HepG2 (cell line): ENCODE data around the gene ZNF771.

ENCODE experiments used
- ARHGAP35 ChIP-seq: sonication (generic); formaldehyde crosslinking; IDR thresholded peaks from 2 replicates; pipeline ENCODE4 v1.9.0; 2022; ENCODE audit warnings: mild to moderate bottlenecking, inconsistent platforms, moderate library complexity, missing genetic modification reagents, borderline replicate concordance
- ETV5 ChIP-seq: IDR thresholded peaks from 2 replicates; pipeline ENCODE4 v1.6.1; 2018; ENCODE audit warnings: missing biosample characterization, missing genetic modification reagents, inconsistent platforms, borderline replicate concordance
- SIN3B ChIP-seq: fragments of 150-350 bp; IDR thresholded peaks from 2 replicates; pipeline ENCODE4 v1.6.1; 2014; ENCODE audit warnings: low read length
- SMAD3 ChIP-seq: sonication (generic); formaldehyde crosslinking; IDR thresholded peaks from 2 replicates; pipeline ENCODE4 v1.4.0; 2020; ENCODE audit warnings: missing genetic modification reagents
- SP1 ChIP-seq, 2 experiments: fragments of 450-650 bp in 1 of 2; sonication (generic) in 1 of 2; formaldehyde crosslinking in 1 of 2; IDR thresholded peaks; 2 replicates each; pipeline versions ENCODE4 v1.4.0 to v1.6.1; 2016 to 2020; ENCODE audit warnings: missing genetic modification reagents in 1 of 2
- SRSF1 ChIP-seq: fragments of 200-400 bp; formaldehyde crosslinking; optimal IDR thresholded peaks from 2 replicates; pipeline ENCODE3; 2017; ENCODE audit warnings: mild to moderate bottlenecking, low read depth, low read length, moderate library complexity
- U2AF1 ChIP-seq: fragments of 200-400 bp; formaldehyde crosslinking; optimal IDR thresholded peaks from 2 replicates; pipeline ENCODE3; 2017; ENCODE audit warnings: mild to moderate bottlenecking, low read depth, low read length
- ZNF205 ChIP-seq: IDR thresholded peaks from 2 replicates; pipeline ENCODE4 v1.6.1; 2018; ENCODE audit warnings: missing biosample characterization, missing genetic modification reagents
- ZNF274 ChIP-seq: sonication (generic); formaldehyde crosslinking; IDR thresholded peaks from 2 replicates; pipeline ENCODE4 v1.5.1; 2020; ENCODE audit warnings: mild to moderate bottlenecking, missing genetic modification reagents
- ZNF513 ChIP-seq: sonication (generic); formaldehyde crosslinking; conservative IDR thresholded peaks from 2 replicates; pipeline ENCODE4 v1.5.0; 2020; ENCODE audit warnings: missing genetic modification reagents
- TF ChIP-seq, protein P1 (sequence below): sonication (generic); formaldehyde crosslinking; IDR thresholded peaks from 2 replicates; pipeline ENCODE4 v1.4.0; 2020; ENCODE audit warnings: mild to moderate bottlenecking, missing genetic modification reagents

DNA sequence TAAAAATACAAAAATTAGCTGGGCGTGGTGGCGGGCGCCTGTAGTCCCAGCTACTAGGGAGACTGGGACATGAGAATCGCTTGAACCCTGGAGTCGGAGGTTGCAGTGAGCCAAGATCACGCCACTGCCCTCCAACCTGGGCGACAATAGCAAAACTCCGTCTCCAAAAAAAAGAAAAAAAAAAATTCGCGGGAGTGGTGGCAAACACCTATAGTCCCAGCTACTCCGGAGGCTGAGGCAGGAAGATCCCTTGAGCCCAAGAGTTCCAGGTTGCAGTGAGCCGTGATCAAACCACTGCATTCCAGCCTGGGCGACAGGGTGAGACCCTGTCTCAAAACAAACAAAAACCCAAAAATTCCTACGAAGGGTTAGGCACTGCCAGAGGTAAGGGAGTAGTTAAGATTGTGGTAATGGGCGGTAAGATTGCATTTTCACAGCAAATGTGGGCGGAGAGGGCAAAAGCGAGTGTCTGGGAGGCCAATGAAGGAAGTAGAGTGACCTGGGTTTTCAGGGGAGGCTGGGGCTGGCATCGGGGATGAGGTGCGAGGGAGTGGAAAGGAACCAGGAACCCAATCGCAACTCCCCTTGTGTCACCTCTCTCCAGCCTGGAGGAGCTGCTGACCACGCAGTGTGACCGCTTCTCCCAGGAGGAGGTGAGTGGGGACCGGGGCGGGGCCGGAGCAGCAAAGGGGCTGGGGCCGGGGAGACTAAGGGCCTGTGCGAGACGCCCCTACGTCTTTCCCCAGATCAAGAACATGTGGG lies 30.2 kb upstream of the ZNF771 start:
- TF ChIP-seq SP1 (IDR thresholded peaks at IDR 0.05) (no peak), SP1 (CRISPR knock-in tag; IDR thresholded peaks at IDR 0.05) (no peak), SRSF1 (no peak), U2AF1 (no peak), ZNF513 (CRISPR knock-in tag) (no peak), ARHGAP35 (no peak), ZNF205 (CRISPR knock-in tag) (no peak), SIN3B (no peak), SMAD3 (no peak), ETV5 (CRISPR knock-in tag) (no peak), ZNF274 (CRISPR knock-in tag) (no peak)
- TF ChIP-seq, protein P1, sequence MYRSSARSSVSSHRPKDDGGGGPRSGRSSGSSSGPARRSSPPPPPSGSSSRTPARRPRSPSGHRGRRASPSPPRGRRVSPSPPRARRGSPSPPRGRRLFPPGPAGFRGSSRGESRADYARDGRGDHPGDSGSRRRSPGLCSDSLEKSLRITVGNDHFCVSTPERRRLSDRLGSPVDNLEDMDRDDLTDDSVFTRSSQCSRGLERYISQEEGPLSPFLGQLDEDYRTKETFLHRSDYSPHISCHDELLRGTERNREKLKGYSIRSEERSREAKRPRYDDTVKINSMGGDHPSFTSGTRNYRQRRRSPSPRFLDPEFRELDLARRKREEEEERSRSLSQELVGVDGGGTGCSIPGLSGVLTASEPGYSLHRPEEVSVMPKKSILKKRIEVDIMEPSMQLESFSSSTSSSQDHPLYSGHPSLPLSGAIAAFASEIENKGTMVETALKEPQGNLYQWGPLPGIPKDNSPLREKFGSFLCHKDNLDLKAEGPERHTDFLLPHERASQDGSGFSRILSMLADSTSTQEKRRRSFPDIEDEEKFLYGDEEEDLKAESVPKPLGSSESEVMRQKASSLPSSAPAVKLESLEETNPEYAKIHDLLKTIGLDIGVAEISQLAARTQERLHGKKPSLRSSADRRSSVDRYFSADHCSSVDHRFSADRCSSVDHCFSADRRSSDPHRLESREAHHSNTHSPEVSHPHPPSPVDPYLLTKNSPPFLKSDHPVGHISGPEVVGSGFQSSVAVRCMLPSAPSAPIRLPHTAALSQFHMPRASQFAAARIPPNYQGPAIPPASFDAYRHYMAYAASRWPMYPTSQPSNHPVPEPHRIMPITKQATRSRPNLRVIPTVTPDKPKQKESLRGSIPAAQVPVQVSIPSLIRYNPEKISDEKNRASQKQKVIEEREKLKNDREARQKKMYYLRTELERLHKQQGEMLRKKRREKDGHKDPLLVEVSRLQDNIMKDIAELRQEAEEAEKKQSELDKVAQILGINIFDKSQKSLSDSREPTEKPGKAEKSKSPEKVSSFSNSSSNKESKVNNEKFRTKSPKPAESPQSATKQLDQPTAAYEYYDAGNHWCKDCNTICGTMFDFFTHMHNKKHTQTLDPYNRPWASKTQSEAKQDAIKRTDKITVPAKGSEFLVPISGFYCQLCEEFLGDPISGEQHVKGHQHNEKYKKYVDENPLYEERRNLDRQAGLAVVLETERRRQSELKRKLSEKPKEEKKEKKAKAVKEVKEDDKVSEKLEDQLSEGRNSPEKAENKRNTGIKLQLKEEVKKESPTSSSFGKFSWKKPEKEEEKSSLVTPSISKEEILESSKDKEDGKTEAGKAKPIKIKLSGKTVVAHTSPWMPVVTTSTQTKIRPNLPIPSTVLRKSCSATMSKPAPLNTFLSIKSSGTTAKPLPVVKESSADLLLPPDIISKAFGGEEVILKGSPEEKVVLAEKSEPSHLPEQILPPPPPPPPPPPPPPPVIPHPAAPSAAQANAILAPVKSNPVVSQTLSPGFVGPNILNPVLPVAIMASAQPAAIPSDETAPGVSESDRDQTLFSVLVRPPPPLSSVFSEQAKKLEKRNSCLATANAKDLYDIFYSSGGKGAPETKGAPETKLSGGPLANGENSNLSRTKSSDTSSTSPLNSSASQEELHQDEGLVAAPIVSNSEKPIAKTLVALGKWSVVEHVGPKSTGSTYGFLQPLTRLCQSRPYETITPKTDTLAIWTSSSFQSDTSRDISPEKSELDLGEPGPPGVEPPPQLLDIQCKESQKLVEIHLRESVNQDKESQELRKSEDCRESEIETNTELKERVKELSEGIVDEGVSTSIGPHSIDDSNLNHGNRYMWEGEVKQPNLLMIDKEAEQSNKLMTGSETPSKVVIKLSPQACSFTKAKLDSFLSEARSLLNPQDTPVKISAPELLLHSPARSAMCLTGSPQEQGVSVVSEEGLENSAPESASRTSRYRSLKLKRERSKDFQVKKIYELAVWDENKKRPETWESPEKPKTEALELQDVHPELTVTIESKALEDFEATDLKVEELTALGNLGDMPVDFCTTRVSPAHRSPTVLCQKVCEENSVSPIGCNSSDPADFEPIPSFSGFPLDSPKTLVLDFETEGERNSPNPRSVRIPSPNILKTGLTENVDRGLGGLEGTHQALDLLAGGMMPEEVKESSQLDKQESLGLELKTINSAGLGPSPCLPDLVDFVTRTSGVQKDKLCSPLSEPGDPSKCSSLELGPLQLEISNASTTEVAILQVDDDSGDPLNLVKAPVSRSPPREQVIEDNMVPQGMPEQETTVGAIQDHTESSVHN, result no peak
